C4-2B (cell line): ENCODE measurements around the gene WFDC12.
A peak's percentile ranks its signal among the peaks of the same experiment; 100 is the strongest.

ENCODE experiments used
- H3K27ac ChIP-seq: fragments of 450-650 bp; 2 replicates; pipeline ENCODE4 v1.5.1; 2017
- CTCF ChIP-seq: fragments of 450-650 bp; conservative IDR thresholded peaks from 2 replicates; pipeline ENCODE4 v1.5.1; 2017; ENCODE audit warnings: mild to moderate bottlenecking
- ZFX ChIP-seq: fragments of 450-650 bp; IDR thresholded peaks from 2 replicates; pipeline ENCODE4 v1.6.1; 2017

WFDC12 gene

GRCh38 chr20:45090481-45090880 is 33.8 kb downstream of the WFDC12 start:
- no peak overlapping the region for H3K27ac ChIP-seq
- TF ChIP-seq CTCF: no peak
- TF ChIP-seq ZFX: no peak

GRCh38 chr20:45088247-45088646 is 36.0 kb downstream of the WFDC12 start:
- no peak for TF ChIP-seq CTCF
- TF ChIP-seq ZFX: no peak
- H3K27ac ChIP-seq: no peak overlapping the region

DNA sequence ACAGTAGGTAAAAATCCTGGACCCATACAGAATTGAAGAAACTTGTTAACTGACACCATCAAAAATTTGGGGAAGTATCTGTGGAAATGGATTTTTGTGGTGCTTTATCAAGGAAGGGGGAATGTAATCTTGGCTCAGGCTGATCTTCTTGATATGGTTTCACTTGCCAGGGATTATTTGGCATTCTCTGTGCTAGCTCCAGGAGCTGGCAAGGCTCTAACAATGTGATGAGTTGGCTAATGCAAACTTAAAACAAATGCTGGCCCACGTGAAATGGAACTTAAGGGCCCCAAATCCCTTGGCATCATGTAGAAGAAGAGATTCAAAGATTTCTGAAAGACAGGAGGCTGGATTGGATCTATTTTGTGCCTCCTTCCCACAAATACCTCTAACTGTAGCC is 36.5 kb downstream of the WFDC12 start:
- no peak overlapping the region for H3K27ac ChIP-seq
- TF ChIP-seq ZFX: no peak
- TF ChIP-seq CTCF: no peak

- no peak for TF ChIP-seq ZFX
- TF ChIP-seq CTCF: no peak
- no peak overlapping the region for H3K27ac ChIP-seq
These were observed 37.0 kb downstream of the WFDC12 start for GRCh38 chr20:45087097-45087790.

DNA sequence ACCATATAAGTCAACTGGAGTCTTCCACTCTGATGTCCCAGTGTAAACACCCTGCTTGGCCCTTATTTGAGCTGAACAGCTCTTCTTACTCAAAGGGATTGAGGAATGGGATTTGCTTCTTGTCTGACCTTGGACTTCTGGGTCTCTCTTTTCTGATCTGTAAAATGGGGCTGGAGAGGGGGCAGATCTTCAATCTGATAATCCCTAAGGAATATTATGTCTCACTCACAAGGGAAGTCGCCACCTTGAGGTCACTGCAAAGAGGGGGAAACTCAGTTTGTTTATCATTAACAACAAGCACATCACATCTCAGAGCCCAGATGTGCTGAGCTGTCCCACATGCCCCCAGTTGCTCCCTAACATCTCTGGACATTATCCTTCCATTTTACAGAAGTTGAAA is 38.4 kb downstream of the WFDC12 start:
- TF ChIP-seq CTCF (peak; percentile 8; the same call in 1 of the 2 replicates), ZFX (no peak)

GRCh38 chr20:45085289-45085688 is 39.0 kb downstream of the WFDC12 start:
- no peak for TF ChIP-seq ZFX
- no peak for TF ChIP-seq CTCF
- H3K27ac ChIP-seq: no peak overlapping the region

More for the DNA sequence above, 38.4 kb downstream of the WFDC12 start:
- H3K27ac ChIP-seq: no peak overlapping the region

- no peak overlapping the region for H3K27ac ChIP-seq
- no peak for TF ChIP-seq ZFX
- TF ChIP-seq CTCF: no peak
These were observed 41.1 kb downstream of the WFDC12 start for GRCh38 chr20:45083127-45083526.
